HEK293T (cell line): ENCODE results near the gene LILRA5.
"Not testable (repeated sequence)": the region's sequence is repeated elsewhere in the genome, so short reads cannot be mapped to it uniquely, and the experiment has no call there.

Experiments
- CTCF ChIA-PET: fragments of 350-600 bp; formaldehyde crosslinking; extraction: SDS; loops from one replicate; lab custom pipeline; 2021; ENCODE audit warnings: antibody characterized with exemption, inconsistent platforms; lab: Yijun Ruan, JAX
- POLR2A ChIA-PET: fragments of 350-600 bp; formaldehyde crosslinking; extraction: SDS; loops from one replicate; lab custom pipeline; 2020; ENCODE audit warnings: antibody characterized with exemption, inconsistent platforms; lab: Yijun Ruan, JAX
- DNase-seq: peaks from one replicate; pipeline ENCODE4 v3.0.0; 2012; ENCODE audit warnings: mixed read lengths; ENCODE audit errors: extremely low spot score
- ARNT ChIP-seq: fragments of 450-650 bp; IDR thresholded peaks from 2 replicates; pipeline ENCODE4 v1.6.1; 2017; ENCODE audit warnings: mild to moderate bottlenecking
- BHLHE40 ChIP-seq: fragments of 450-650 bp; IDR thresholded peaks from 2 replicates; pipeline ENCODE4 v1.6.1; 2016; ENCODE audit warnings: mild to moderate bottlenecking, moderate library complexity, borderline replicate concordance
- CTBP1 ChIP-seq: fragments of 450-650 bp; IDR thresholded peaks from 2 replicates; pipeline ENCODE4 v1.6.1; 2016; ENCODE audit warnings: borderline replicate concordance
- ELF4 ChIP-seq: fragments of 450-650 bp; IDR thresholded peaks from 2 replicates; pipeline ENCODE4 v1.6.1; 2017; ENCODE audit warnings: antibody characterized with exemption
- FOXA1 ChIP-seq: fragments of 450-650 bp; IDR thresholded peaks from 2 replicates; pipeline ENCODE4 v1.6.1; 2016; ENCODE audit warnings: mild to moderate bottlenecking
- FOXK2 ChIP-seq: fragments of 450-650 bp; IDR thresholded peaks from 2 replicates; pipeline ENCODE4 v1.6.1; 2016; ENCODE audit warnings: mild to moderate bottlenecking
- FOXM1 ChIP-seq: fragments of 450-650 bp; IDR thresholded peaks from 2 replicates; pipeline ENCODE4 v1.6.1; 2017; ENCODE audit warnings: mild to moderate bottlenecking, borderline replicate concordance
- HDGF ChIP-seq: fragments of 450-650 bp; IDR thresholded peaks from 2 replicates; pipeline ENCODE4 v1.6.1; 2017; ENCODE audit warnings: antibody characterized with exemption, borderline replicate concordance
- L3MBTL2 ChIP-seq: fragments of 450-650 bp; conservative IDR thresholded peaks from 2 replicates; pipeline ENCODE4 v1.6.1; 2016; ENCODE audit warnings: mild to moderate bottlenecking
- LEF1 ChIP-seq: fragments of 450-650 bp; IDR thresholded peaks from 2 replicates; pipeline ENCODE4 v1.6.1; 2017; ENCODE audit warnings: mild to moderate bottlenecking, borderline replicate concordance
- NFRKB ChIP-seq: fragments of 450-650 bp; IDR thresholded peaks from 2 replicates; pipeline ENCODE4 v1.6.1; 2016; ENCODE audit warnings: mild to moderate bottlenecking, moderate library complexity
- SP1 ChIP-seq: fragments of 450-650 bp; IDR thresholded peaks from 2 replicates; pipeline ENCODE4 v1.6.1; 2017
- SUZ12 ChIP-seq: fragments of 450-650 bp; IDR thresholded peaks from 2 replicates; pipeline ENCODE4 v1.6.1; 2016; ENCODE audit warnings: mild to moderate bottlenecking
- TARDBP ChIP-seq: fragments of 450-650 bp; IDR thresholded peaks from 2 replicates; pipeline ENCODE4 v1.6.1; 2016
- ZNF384 ChIP-seq: fragments of 450-650 bp; IDR thresholded peaks from 2 replicates; pipeline ENCODE4 v1.6.1; 2016
- TF ChIP-seq, protein P1 (sequence below): fragments of 450-650 bp; IDR thresholded peaks from 2 replicates; pipeline ENCODE4 v1.6.1; 2016

The LILRA5 gene

DNA sequence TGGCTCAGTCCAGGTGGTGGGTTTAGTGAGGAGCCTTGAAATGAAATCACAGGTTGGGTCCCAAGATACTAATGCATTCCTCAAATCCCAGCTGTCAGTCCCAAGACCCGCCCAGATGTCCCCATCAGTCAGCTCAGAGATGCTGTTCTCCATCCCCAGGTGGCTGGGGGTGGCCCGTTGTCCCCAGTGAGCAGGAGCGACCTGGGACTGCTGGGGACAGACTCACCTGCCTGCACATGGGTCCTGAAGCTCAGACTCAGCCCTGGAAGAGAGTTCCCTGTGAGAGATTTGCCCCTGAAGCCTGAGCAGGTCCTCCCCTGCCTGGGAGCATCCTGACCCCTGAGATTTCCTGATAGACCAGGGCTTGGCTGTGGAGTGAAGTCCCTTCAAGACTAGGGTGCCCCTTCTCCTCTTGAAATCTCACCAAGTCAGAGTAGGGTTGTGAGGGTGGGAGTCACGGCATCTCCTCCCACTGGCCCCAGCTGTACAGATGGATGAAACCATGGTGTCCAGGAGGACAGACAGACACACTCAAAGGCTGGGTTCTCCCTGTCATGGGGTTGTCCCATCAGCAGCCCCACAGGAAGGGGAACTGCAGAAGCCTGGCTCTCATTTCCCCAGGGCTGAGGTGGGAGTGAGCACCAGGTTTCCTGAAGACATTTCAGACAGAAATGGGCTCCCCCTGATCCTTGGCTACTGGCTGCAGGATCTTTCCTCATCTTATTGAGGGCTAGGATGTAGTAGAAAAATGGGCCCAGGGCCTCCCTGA lies 14.4 kb downstream of the LILRA5 start:
- CTCF ChIA-PET: no interaction called here
- no peak for DNase-seq
- no peak for TF ChIP-seq HDGF
- POLR2A ChIA-PET: no interaction called here

DNA sequence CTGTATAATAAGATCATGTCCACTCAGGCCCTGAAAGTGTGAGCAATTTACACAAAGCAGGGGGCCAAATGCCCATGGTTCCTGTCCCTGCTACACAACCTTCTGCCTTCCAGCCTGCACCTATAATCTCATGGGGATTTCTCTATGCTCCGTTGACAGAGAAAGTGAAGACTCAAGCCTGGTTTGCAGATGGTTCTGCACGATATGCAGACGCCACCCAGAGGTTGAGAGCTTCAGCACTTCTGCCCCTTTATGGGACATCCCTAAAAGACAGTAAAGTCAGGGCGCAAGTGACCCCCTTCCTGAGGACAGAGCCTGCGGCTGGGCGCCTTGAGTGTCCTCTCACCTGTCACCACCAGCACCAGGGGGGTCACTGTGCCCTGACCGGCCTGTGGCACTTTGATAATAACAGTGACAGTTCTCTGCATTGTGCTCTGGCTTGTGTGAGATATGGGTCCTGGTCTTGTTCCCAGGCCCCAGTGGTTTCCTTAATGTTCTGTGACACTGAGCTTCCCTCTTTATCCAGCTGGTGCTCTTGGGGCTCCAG lies 15.1 kb downstream of the LILRA5 start:
- POLR2A ChIA-PET: no interaction called here
- TF ChIP-seq L3MBTL2 (no peak), NFRKB (no peak), CTBP1 (no peak), SP1 (no peak), SUZ12 (no peak), FOXK2 (no peak), BHLHE40 (no peak), LEF1 (no peak), ARNT (no peak), HDGF (no peak), FOXA1 (no peak), ELF4 (no peak), ZNF384 (no peak), FOXM1 (no peak), TARDBP (no peak)
- TF ChIP-seq, protein P1, sequence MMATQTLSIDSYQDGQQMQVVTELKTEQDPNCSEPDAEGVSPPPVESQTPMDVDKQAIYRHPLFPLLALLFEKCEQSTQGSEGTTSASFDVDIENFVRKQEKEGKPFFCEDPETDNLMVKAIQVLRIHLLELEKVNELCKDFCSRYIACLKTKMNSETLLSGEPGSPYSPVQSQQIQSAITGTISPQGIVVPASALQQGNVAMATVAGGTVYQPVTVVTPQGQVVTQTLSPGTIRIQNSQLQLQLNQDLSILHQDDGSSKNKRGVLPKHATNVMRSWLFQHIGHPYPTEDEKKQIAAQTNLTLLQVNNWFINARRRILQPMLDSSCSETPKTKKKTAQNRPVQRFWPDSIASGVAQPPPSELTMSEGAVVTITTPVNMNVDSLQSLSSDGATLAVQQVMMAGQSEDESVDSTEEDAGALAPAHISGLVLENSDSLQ: no peak
- no peak for DNase-seq
- CTCF ChIA-PET: no interaction called here

DNA sequence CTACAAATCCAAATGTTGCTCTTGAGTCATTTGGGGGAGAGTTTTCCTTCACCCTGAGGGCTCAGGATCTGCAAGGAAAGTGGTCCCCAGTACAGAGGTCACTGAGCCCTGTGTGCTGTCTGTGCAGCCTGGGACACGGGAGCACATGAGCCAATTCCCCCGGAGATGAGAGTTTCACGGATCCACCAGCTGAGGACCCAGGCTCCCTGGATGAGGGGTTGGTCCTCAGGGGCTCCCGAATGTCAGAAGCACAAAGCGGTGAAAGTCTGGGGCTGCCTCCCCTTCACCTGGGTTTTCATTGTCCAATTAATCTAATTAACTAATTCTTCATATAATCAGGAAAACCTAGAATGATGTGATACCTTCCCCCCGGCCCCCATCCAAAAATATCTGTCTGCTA lies 18.4 kb downstream of the LILRA5 start:
- ChIA-PET POLR2A (no interaction called here), CTCF (no interaction called here)
- no peak for TF ChIP-seq LEF1
- TF ChIP-seq TARDBP: no peak
- TF ChIP-seq BHLHE40: no peak
- no peak for TF ChIP-seq L3MBTL2
- no peak for TF ChIP-seq NFRKB
- TF ChIP-seq FOXM1: no peak
- no peak for TF ChIP-seq HDGF
- DNase-seq: no peak

DNA sequence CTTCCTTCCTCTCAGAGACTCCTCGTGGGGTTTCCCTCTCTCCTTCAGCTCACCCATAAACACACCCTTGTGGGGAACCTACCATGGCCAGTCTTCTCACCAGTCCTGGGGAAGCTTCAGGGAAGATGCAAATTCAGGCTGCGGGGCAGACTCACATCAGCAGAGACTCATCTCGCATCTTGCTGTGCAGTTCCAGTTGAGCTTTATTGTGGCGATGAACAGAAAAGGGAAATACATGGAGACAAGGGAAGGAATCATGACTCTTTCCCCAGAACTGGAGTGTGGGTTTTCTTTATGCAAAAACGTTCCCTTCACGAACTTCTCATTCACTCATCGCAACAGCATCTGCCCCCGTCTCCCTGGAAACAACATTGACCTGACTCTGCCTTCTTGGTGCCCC lies 23.8 kb downstream of the LILRA5 start:
- CTCF ChIA-PET: interaction anchor here (0.7 kb wide), 1 partner anchor 55 kb away, joined by 4 read pairs; no protein-coding TSS in a partner anchor
- POLR2A ChIA-PET, DNase-seq: not testable (repeated sequence)

DNA sequence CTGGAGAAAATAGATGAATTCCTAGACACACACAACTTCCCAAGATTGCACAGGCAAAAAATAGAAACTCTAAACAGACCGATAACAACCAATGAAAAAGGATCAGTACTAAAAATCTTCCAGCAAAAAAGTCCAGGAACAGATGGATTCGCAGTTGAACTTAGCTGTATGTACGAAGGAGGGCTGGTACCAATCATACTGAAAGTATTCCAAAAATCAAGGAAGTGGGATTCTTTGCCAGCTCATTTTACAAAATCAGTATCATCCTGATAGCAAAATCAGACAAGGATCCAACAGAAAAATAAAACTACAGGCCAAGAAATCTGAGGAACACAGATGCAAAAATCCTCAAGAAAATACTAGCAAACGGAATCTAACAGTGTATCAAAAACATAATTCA lies 25.5 kb downstream of the LILRA5 start:
- DNase-seq: no peak
- ChIA-PET POLR2A (no interaction called here), CTCF (no interaction called here)
- TF ChIP-seq FOXM1 (no peak), TARDBP (no peak)

DNA sequence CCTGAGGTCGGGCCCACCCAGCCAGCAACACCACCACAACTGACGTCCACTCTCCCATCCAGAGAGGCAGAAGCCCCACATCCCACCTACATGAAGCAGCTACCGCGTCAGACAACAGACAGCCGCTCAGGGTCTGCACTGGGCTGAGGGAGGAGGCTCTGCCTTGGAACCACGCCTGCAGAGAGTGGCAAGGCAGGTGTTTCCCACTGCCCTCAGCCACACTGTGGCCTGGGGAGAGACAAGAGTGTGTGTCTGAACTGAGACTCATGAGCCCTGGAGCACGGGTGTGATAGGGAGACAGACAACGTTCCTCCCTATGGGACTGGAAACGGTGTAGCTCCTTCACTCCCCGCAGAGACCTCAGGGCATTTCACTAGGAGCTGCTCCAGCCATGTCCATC lies 26.7 kb downstream of the LILRA5 start:
- CTCF ChIA-PET, DNase-seq: not testable (repeated sequence)

DNA sequence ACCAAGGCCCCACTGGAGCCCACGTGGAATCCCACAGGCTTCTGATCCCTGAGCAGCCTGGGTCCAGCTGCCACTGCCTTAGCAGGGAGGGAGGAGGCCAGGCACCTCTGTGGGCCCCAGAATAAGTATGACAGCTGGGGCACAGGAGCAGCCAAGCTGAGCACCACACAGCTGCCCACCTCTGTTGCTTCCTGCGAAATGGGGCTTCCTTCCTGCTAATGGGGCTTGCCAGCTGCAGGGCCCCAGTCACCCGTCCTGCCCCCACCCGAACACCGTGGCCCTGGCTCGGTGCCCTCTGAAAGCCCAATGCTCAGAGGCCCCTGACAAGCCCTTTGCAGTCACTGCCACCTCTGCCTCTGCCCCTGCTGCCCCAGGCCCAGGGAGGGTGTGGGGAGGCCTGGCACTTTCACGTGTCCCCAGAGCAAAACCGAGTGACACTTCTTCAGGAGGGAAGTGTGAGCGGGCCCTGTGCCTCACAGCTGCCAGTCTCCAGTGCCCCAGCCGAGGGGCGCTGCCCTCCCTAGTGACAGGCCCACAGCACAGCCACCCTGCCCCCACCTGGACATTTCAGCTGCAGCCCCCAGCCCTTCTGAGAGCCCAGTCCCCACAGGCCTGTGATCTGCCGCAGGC lies 27.4 kb downstream of the LILRA5 start:
- DNase-seq, POLR2A ChIA-PET, CTCF ChIA-PET: not testable (repeated sequence)

More for the DNA sequence above, 26.7 kb downstream of the LILRA5 start:
- POLR2A ChIA-PET: not testable (repeated sequence)

DNA sequence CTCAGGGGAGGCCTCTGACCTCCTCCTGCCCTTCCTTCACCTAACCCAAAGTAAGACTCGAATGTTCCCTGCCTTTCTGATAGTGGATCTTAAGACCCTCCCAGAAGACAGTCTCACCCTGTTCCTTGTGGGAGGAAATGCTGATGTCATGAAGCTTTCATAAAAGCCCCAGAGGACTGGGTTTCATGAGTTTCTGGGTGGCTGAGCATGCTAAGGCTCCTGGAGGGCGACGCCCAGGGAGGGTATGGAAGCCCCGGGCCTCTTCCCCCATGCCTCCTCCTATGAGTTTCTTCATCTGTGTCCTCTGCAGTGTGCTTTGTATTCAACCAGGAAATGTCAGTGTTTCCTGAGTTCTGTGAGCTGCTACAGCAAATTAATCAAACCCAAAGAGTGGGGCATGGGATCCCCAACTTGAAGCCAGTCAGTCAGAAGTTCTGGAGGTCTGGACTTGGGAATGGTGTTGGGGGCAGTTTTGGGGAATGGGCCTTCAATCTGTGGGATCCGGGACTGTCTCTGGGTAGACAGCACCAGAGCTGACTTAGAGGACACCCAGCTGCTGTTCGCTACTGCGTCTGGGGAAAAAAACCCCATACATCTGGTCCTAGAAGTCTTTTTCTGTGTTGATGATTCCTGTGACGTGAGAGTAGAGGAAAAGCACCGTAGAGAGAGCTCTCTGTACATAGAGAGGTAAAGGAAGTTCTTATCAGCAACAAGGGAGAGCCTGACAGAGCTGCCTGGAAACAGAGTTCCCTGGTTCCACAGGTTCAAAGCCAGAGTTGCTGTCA lies 30.1 kb downstream of the LILRA5 start:
- no peak for DNase-seq
- ChIA-PET CTCF (interaction anchor here (0.6 kb wide), 1 partner anchor 143 kb away, joined by 3 read pairs; no protein-coding TSS in a partner anchor), POLR2A (no interaction called here)
- no peak for TF ChIP-seq FOXM1
- TF ChIP-seq ZNF384: no peak
- no peak for TF ChIP-seq SP1
- TF ChIP-seq HDGF: no peak
- no peak for TF ChIP-seq ELF4
- no peak for TF ChIP-seq SUZ12

DNA sequence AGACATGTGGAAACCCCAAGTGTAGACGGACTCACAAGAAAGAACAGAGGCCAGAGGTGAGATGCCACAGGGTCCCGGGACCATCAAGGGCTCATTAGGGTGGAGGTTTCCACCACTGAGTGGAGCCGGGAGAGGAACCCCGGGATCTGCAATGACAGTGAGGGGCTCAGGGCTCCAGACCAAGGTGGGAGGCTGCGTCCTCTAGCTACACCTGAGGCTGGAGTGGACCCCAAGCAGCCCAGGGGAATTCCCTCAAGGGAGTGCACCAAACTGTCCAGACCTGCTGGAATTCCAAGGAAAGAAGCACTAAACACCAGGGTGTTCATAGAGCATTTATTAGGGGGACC lies 31.3 kb downstream of the LILRA5 start:
- POLR2A ChIA-PET, CTCF ChIA-PET, DNase-seq: not testable (repeated sequence)
